ENCODE measurements around the gene IGSF21. TPM values are rescaled to one million over a fixed set of nuclear protein-coding genes. Genes with fewer than 3 reads are reported as not detected.

IGSF21 gene
- total and polyA plus RNA-seq, 2 experiments from 2014 or later, result not detected

DNA sequence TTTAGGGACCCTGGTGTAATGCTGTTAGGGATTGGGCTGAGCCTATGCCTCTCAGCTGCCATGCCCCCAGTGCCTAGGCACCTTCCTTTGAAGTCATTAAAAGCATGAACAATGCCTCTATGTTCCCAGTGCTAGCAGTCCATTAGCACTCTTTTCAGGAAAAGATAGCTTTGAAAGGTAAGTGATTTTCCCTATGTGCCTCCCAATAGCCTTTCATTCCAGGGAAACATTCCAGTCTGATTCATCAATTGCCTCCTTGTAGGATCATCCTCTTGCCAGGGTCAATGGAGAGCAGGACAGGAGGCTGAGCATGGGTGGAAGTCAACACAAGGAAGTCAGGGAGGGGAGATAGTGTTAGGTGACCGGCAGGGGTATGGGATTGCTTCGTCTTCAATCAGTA is 8.6 kb upstream of the IGSF21 start:
- no peaks in the 10 kb centered on the region for H3K9me3 ChIP-seq (ENCODE audit: low read depth)
- H3K4me2 ChIP-seq, result no peak overlapping the region
- H3K4me3 ChIP-seq, result no peak overlapping the region
- no peaks in the 10 kb centered on the region for H3K9me2 ChIP-seq (replicated peaks; ENCODE audit: insufficient read depth)
- 62% methylated on average over 2 of the region's 2 CpGs for WGBS (ENCODE audit: low lambda C conversion rate, missing lambda C conversion rate)
- no peak overlapping the region for H2AFZ ChIP-seq
- no peaks in the 10 kb centered on the region for H3K4me1 ChIP-seq (ENCODE audit: insufficient read depth)
- H3K27ac ChIP-seq, result no peak overlapping the region
- H3K36me3 ChIP-seq (replicated peaks; ENCODE audit: insufficient read depth, low read depth), result no peaks in the 10 kb centered on the region
- H3K27me3 ChIP-seq, result peaks cover 55% of the 10 kb centered on the region
- TF ChIP-seq CTCF (IDR thresholded peaks at IDR 0.05; ENCODE audit: poor library complexity) (no peak), EZH2 (IDR thresholded peaks at IDR 0.05; ENCODE audit: borderline replicate concordance) (no peak), EZH2phosphoT487 (IDR thresholded peaks at IDR 0.05; ENCODE audit: low read depth, severe bottlenecking, unreplicated experiment) (no peak)
- no peaks in the 10 kb centered on the region for H3K79me2 ChIP-seq
- no peak for DNase-seq (ENCODE audit: low spot score)
- H4K20me1 ChIP-seq (ENCODE audit: insufficient read depth, poor library complexity, severe bottlenecking), result no peaks in the 10 kb centered on the region

DNA sequence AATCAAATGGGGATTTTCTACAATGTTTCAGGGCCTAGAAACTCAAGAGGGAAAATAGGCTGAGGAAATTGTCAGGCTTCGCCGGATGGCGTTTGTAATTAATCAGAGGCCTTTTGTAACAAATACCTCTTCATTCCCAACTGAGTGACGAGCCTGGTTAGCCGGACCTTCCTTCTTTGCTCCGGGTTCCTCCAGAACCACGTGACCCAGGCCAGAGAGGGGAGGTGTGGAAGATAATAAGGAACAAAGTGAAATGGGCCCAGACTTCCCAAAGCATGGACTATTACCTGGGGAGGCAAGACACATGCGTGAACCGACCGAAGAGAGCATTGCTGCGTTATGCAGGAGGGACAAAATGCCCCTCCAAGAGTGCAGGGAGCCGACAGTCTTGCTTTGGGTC is 7.5 kb upstream of the IGSF21 start:
- no peak overlapping the region for H3K4me2 ChIP-seq
- 81% methylated on average over 12 of the region's 12 CpGs for WGBS (ENCODE audit: low lambda C conversion rate, missing lambda C conversion rate)
- no peaks in the 10 kb centered on the region for H3K4me1 ChIP-seq (ENCODE audit: insufficient read depth)
- no peak overlapping the region for H3K4me3 ChIP-seq
- no peak overlapping the region for H2AFZ ChIP-seq
- peaks cover 64% of the 10 kb centered on the region for H3K27me3 ChIP-seq
- no peaks in the 10 kb centered on the region for H4K20me1 ChIP-seq (ENCODE audit: insufficient read depth, poor library complexity, severe bottlenecking)
- no peaks in the 10 kb centered on the region for H3K9me3 ChIP-seq (ENCODE audit: low read depth)
- H3K36me3 ChIP-seq (replicated peaks; ENCODE audit: insufficient read depth, low read depth), result no peaks in the 10 kb centered on the region
- H3K9me2 ChIP-seq (replicated peaks; ENCODE audit: insufficient read depth), result no peaks in the 10 kb centered on the region
- TF ChIP-seq EZH2phosphoT487 (IDR thresholded peaks at IDR 0.05; ENCODE audit: low read depth, severe bottlenecking, unreplicated experiment), result no peak
- no peak for TF ChIP-seq EZH2 (IDR thresholded peaks at IDR 0.05; ENCODE audit: borderline replicate concordance)
- no peak for TF ChIP-seq CTCF (IDR thresholded peaks at IDR 0.05; ENCODE audit: poor library complexity)
- H3K79me2 ChIP-seq, result no peaks in the 10 kb centered on the region
- no peak for DNase-seq (ENCODE audit: low spot score)
- no peak overlapping the region for H3K27ac ChIP-seq

GRCh38 chr1:18100491-18101063 is 7.0 kb upstream of the IGSF21 start:
- Histone ChIP-seq H2AFZ (no peak overlapping the region), H3K27me3 (peaks cover 69% of the 10 kb centered on the region), H4K20me1 (ENCODE audit: insufficient read depth, poor library complexity, severe bottlenecking) (no peaks in the 10 kb centered on the region), H3K4me3 (no peak overlapping the region), H3K4me1 (ENCODE audit: insufficient read depth) (no peaks in the 10 kb centered on the region), H3K36me3 (replicated peaks; ENCODE audit: insufficient read depth, low read depth) (no peaks in the 10 kb centered on the region), H3K9me2 (replicated peaks; ENCODE audit: insufficient read depth) (no peaks in the 10 kb centered on the region), H3K9me3 (ENCODE audit: low read depth) (no peaks in the 10 kb centered on the region), H3K4me2 (no peak overlapping the region), H3K79me2 (no peaks in the 10 kb centered on the region), H3K27ac (no peak overlapping the region)
- peak; percentile 69 for TF ChIP-seq CTCF (IDR thresholded peaks at IDR 0.05; ENCODE audit: poor library complexity)
- no peak for TF ChIP-seq EZH2phosphoT487 (IDR thresholded peaks at IDR 0.05; ENCODE audit: low read depth, severe bottlenecking, unreplicated experiment)
- peak; percentile 75 for DNase-seq (ENCODE audit: low spot score)
- 6% methylated on average over 10 of the region's 10 CpGs for WGBS (ENCODE audit: low lambda C conversion rate, missing lambda C conversion rate)

DNA sequence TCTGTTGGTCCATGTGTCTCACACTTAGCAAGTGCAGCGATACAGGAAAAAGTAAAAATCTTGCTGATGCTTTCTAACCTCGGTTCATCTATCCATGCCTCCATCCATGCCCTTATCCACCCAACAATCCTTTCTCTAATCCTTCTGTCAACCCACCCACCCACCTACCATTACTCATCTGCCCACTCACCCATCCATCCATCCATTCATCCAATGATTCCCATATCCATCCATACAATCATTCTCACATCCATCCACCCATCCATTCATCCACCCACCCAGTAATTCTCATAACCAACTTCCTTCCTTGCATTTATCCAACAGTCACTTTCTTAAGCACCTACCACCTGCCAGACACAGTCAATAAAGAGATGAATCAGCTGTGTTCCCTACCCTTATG is 6.1 kb upstream of the IGSF21 start:
- DNase-seq (ENCODE audit: low spot score), result no peak
- no peak for TF ChIP-seq EZH2 (IDR thresholded peaks at IDR 0.05; ENCODE audit: borderline replicate concordance)
- TF ChIP-seq EZH2phosphoT487 (IDR thresholded peaks at IDR 0.05; ENCODE audit: low read depth, severe bottlenecking, unreplicated experiment), result no peak
- TF ChIP-seq CTCF (IDR thresholded peaks at IDR 0.05; ENCODE audit: poor library complexity), result no peak
- Histone ChIP-seq H4K20me1 (ENCODE audit: insufficient read depth, poor library complexity, severe bottlenecking) (no peaks in the 10 kb centered on the region), H2AFZ (no peak overlapping the region), H3K4me2 (no peak overlapping the region), H3K36me3 (replicated peaks; ENCODE audit: insufficient read depth, low read depth) (no peaks in the 10 kb centered on the region), H3K9me3 (ENCODE audit: low read depth) (no peaks in the 10 kb centered on the region), H3K79me2 (no peaks in the 10 kb centered on the region), H3K9me2 (replicated peaks; ENCODE audit: insufficient read depth) (no peaks in the 10 kb centered on the region), H3K27me3 (peaks cover 72% of the 10 kb centered on the region), H3K4me1 (ENCODE audit: insufficient read depth) (no peaks in the 10 kb centered on the region), H3K27ac (no peak overlapping the region), H3K4me3 (no peak overlapping the region)
- WGBS (ENCODE audit: low lambda C conversion rate, missing lambda C conversion rate), result 89% methylated on average over 2 of the region's 2 CpGs
